HEK293T (cell line): ENCODE data around the gene CACNA1S.

Experiments
- ARNT ChIP-seq: fragments of 450-650 bp; IDR thresholded peaks from 2 replicates; pipeline ENCODE4 v1.6.1; 2017; ENCODE audit warnings: mild to moderate bottlenecking
- BHLHE40 ChIP-seq: fragments of 450-650 bp; IDR thresholded peaks from 2 replicates; pipeline ENCODE4 v1.6.1; 2016; ENCODE audit warnings: mild to moderate bottlenecking, moderate library complexity, borderline replicate concordance
- CTBP1 ChIP-seq: fragments of 450-650 bp; IDR thresholded peaks from 2 replicates; pipeline ENCODE4 v1.6.1; 2016; ENCODE audit warnings: borderline replicate concordance
- ELF4 ChIP-seq: fragments of 450-650 bp; IDR thresholded peaks from 2 replicates; pipeline ENCODE4 v1.6.1; 2017; ENCODE audit warnings: antibody characterized with exemption
- FOXK2 ChIP-seq: fragments of 450-650 bp; IDR thresholded peaks from 2 replicates; pipeline ENCODE4 v1.6.1; 2016; ENCODE audit warnings: mild to moderate bottlenecking
- FOXM1 ChIP-seq: fragments of 450-650 bp; IDR thresholded peaks from 2 replicates; pipeline ENCODE4 v1.6.1; 2017; ENCODE audit warnings: mild to moderate bottlenecking, borderline replicate concordance
- HDGF ChIP-seq: fragments of 450-650 bp; IDR thresholded peaks from 2 replicates; pipeline ENCODE4 v1.6.1; 2017; ENCODE audit warnings: antibody characterized with exemption, borderline replicate concordance
- PKNOX1 ChIP-seq: fragments of 450-650 bp; IDR thresholded peaks from 2 replicates; pipeline ENCODE4 v1.6.1; 2016
- SP1 ChIP-seq: fragments of 450-650 bp; IDR thresholded peaks from 2 replicates; pipeline ENCODE4 v1.6.1; 2017
- ZNF384 ChIP-seq: fragments of 450-650 bp; IDR thresholded peaks from 2 replicates; pipeline ENCODE4 v1.6.1; 2016

- TF ChIP-seq ARNT (no peak), ELF4 (no peak), SP1 (no peak), PKNOX1 (no peak), FOXK2 (no peak), FOXM1 (no peak), ZNF384 (no peak), BHLHE40 (no peak), CTBP1 (no peak), HDGF (no peak)
Observed at GRCh38 chr1:201019321-201019977, 92.8 kb downstream of the CACNA1S start.
